ENCODE data around the gene SP3. TPM values are rescaled to one million over a fixed set of nuclear protein-coding genes. Genes with fewer than 3 reads are reported as not detected.

SP3 gene
- total and polyA plus RNA-seq, 9 of the 15 experiments (the other 6 are each of a cell fraction or from before 2014, with no cell fraction given): 12.0 to 106 (median 74.9) TPM

DNA sequence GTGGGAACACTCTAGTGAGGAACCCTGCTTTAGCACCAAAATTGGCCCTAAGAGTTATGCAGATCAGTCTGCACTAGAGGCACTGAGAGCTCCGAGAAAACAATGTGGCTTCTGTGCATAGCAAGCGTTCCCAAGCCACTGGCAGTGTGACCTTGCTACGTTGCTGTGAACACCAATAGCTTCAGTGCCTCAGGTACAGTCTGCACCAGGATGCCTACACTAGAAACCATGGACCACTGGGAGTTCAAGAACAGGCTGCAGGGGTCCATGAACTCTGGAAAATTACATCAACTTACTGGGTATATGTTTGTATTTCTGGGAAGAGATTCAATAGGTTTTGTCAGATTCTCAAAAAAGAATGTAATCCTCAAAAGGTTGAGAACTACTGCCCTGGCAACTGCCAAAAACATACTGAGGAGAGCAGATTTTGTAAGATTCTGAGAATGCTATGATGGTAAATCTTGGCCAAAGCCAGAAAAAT is 18.3 kb upstream of the SP3 start:
- peaks cover 0 to 5% of the 10 kb centered on the region in 2 experiments; a peak in 1 of 5 replicates for H3K4me1 ChIP-seq (replicated peaks in 1 of 2; ENCODE audit: control insufficient read depth in 2 of 2, insufficient read depth in 2 of 2, low read length in 2 of 2)
- no TSS peak for BruUV-seq (replicated peaks)
- peaks cover 0 to 8% of the 10 kb centered on the region in 2 experiments; a peak in 4 of 5 replicates for H3K27me3 ChIP-seq (ENCODE audit: control insufficient read depth in 2 of 2, insufficient read depth in 2 of 2, low read length in 2 of 2)
- H4K20me1 ChIP-seq (replicated peaks; ENCODE audit: control insufficient read depth, insufficient read depth, low read length): no peaks in the 10 kb centered on the region
- H3K27ac ChIP-seq (ENCODE audit: extremely low read depth, low read depth, low read length): no peak overlapping the region
- ATAC-seq: peak; percentile 43; the same call in 2 of the 3 replicates
- TF ChIP-seq ZSCAN32 (CRISPR knock-in tag; IDR thresholded peaks at IDR 0.05) (no peak), PCBP2 (IDR thresholded peaks at IDR 0.05; ENCODE audit: low read depth, low read length, poor library complexity, severe bottlenecking) (no peak), MEIS2 (IDR thresholded peaks at IDR 0.05; ENCODE audit: partially characterized antibody) (no peak)
- TF ChIP-seq, protein P1, sequence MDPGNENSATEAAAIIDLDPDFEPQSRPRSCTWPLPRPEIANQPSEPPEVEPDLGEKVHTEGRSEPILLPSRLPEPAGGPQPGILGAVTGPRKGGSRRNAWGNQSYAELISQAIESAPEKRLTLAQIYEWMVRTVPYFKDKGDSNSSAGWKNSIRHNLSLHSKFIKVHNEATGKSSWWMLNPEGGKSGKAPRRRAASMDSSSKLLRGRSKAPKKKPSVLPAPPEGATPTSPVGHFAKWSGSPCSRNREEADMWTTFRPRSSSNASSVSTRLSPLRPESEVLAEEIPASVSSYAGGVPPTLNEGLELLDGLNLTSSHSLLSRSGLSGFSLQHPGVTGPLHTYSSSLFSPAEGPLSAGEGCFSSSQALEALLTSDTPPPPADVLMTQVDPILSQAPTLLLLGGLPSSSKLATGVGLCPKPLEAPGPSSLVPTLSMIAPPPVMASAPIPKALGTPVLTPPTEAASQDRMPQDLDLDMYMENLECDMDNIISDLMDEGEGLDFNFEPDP (CRISPR knock-in tag; IDR thresholded peaks at IDR 0.05): no peak
- no peak overlapping the region for H3K9ac ChIP-seq (ENCODE audit: insufficient read depth in 1 of 2, low read depth in 2 of 2, low read length in 2 of 2)
- H3K9me3 ChIP-seq (replicated peaks; ENCODE audit: control insufficient read depth, insufficient read depth, low read depth, low read length): no peaks in the 10 kb centered on the region
- no peaks in the 10 kb centered on the region for H3K36me3 ChIP-seq (ENCODE audit: control insufficient read depth, insufficient read depth, low read length)
- ChIA-PET CTCF (ENCODE audit: low intra/inter-chr PET ratio) (no interaction called here), POLR2A (interaction anchor here (0.6 to 2.6 kb wide), 3 partner anchors 11 to 265 kb away, joined by 3 to 9 read pairs (median 3); no protein-coding TSS in a partner anchor)
- in situ Hi-C loops (cut with MboI): no loop called here
- intact Hi-C loops (cut with micrococcal nuclease): no loop called here
- no peak for FAIRE-seq
- no peak for DNase-seq (ENCODE audit: extremely low read depth in 1 of 4, low spot score in 3 of 4)
- no peaks in the 10 kb centered on the region for H3K79me2 ChIP-seq (ENCODE audit: control insufficient read depth, insufficient read depth, low read length)
- WGBS (ENCODE audit: insufficient coverage, low coverage, missing lambda C conversion rate): 9% methylated on average over 3 of the region's 3 CpGs
- H3K4me3 ChIP-seq: no peak overlapping the region
- no peak overlapping the region for H3K4me2 ChIP-seq (ENCODE audit: insufficient read depth, low read length)
- no peak overlapping the region for H2AFZ ChIP-seq (ENCODE audit: low read depth, low read length)
- H3K9me1 ChIP-seq (ENCODE audit: control insufficient read depth, insufficient read depth, low read length): no peaks in the 10 kb centered on the region

Measured in K562 (cell line).